Progenitor cell of endocrine pancreas (in vitro differentiated cells): ENCODE results near the gene STIMATE. TPM values are rescaled to one million over a fixed set of nuclear protein-coding genes. Genes with fewer than 3 reads are reported as not detected.
A peak's percentile ranks its signal among the peaks of the same experiment; 100 is the strongest.

Experiments
- DNase-seq: peaks from one replicate; pipeline ENCODE4 v3.0.0; 2021; ENCODE audit warnings: low spot score; ENCODE audit not compliant: unreplicated experiment
- H3K27ac Mint-ChIP-seq: 2 replicates; pipeline ENCODE4 v1.8.0; 2021; ENCODE audit warnings: mild to moderate bottlenecking, moderate library complexity, mixed read lengths
- H3K27me3 Mint-ChIP-seq: 2 replicates; pipeline ENCODE4 v1.8.0; 2021; ENCODE audit warnings: mixed read lengths
- H3K36me3 Mint-ChIP-seq: 2 replicates; pipeline ENCODE4 v1.8.0; 2022; ENCODE audit warnings: mixed read lengths; ENCODE audit not compliant: insufficient read depth
- H3K4me1 Mint-ChIP-seq: 2 replicates; pipeline ENCODE4 v1.8.0; 2021; ENCODE audit warnings: low read depth, mixed read lengths
- H3K4me3 Mint-ChIP-seq: 2 replicates; pipeline ENCODE4 v1.8.0; 2021; ENCODE audit warnings: low read depth, mild to moderate bottlenecking, moderate library complexity, mixed read lengths
- H3K9me3 Mint-ChIP-seq: 2 replicates; pipeline ENCODE4 v1.8.0; 2021; ENCODE audit warnings: low read depth, mixed read lengths
- CTCF ChIP-seq: fragments of 200-600 bp; sonication (generic); IDR thresholded peaks from one replicate; pipeline ENCODE4 v1.5.0; 2021; ENCODE audit warnings: antibody characterized with exemption, mild to moderate bottlenecking; ENCODE audit not compliant: unreplicated experiment
- total RNA-seq: library from RNA; stranded (reverse); gene quantifications from 2 replicates; pipeline ENCODE4 v1.2.1, GENCODE V29; 2021

The STIMATE gene
- total RNA-seq, 1 donor from 2014 or later, result 17.4 TPM

- DNase-seq, result no peak
- Mint-ChIP-seq H3K27ac (no peak overlapping the region), H3K9me3 (no peaks in the 10 kb centered on the region), H3K27me3 (no peaks in the 10 kb centered on the region), H3K4me3 (no peak overlapping the region), H3K36me3 (no peaks in the 10 kb centered on the region), H3K4me1 (peaks cover 22% of the 10 kb centered on the region)
- no peak for TF ChIP-seq CTCF
Measured at GRCh38 chr3:52894756-52895155, 2.6 kb downstream of the STIMATE start.

GRCh38 chr3:52893723-52894122 lies 3.6 kb downstream of the STIMATE start:
- no peak overlapping the region for H3K27ac Mint-ChIP-seq
- no peak for DNase-seq
- no peak overlapping the region for H3K4me3 Mint-ChIP-seq
- peaks cover 22% of the 10 kb centered on the region for H3K4me1 Mint-ChIP-seq
- H3K27me3 Mint-ChIP-seq, result no peaks in the 10 kb centered on the region
- TF ChIP-seq CTCF, result no peak
- H3K9me3 Mint-ChIP-seq, result no peaks in the 10 kb centered on the region
- no peaks in the 10 kb centered on the region for H3K36me3 Mint-ChIP-seq

- no peak for TF ChIP-seq CTCF
- DNase-seq, result no peak
- peaks cover 21% of the 10 kb centered on the region for H3K4me1 Mint-ChIP-seq
- no peak overlapping the region for H3K27ac Mint-ChIP-seq
- no peak overlapping the region for H3K4me3 Mint-ChIP-seq
- H3K9me3 Mint-ChIP-seq, result no peaks in the 10 kb centered on the region
- no peaks in the 10 kb centered on the region for H3K27me3 Mint-ChIP-seq
- H3K36me3 Mint-ChIP-seq, result no peaks in the 10 kb centered on the region
Measured at GRCh38 chr3:52892625-52893311, 4.6 kb downstream of the STIMATE start.

- DNase-seq, result no peak
- no peaks in the 10 kb centered on the region for H3K27me3 Mint-ChIP-seq
- H3K36me3 Mint-ChIP-seq, result no peaks in the 10 kb centered on the region
- H3K27ac Mint-ChIP-seq, result no peak overlapping the region
- H3K4me3 Mint-ChIP-seq, result no peak overlapping the region
- no peaks in the 10 kb centered on the region for H3K9me3 Mint-ChIP-seq
- TF ChIP-seq CTCF, result no peak
- H3K4me1 Mint-ChIP-seq, result peaks cover 21% of the 10 kb centered on the region
Measured at GRCh38 chr3:52892290-52892624, 5.1 kb downstream of the STIMATE start.

- Mint-ChIP-seq H3K27me3 (no peaks in the 10 kb centered on the region), H3K4me3 (no peak overlapping the region), H3K27ac (peak overlapping the region; percentile 68), H3K4me1 (peaks cover 19% of the 10 kb centered on the region), H3K36me3 (peaks cover 2% of the 10 kb centered on the region), H3K9me3 (no peaks in the 10 kb centered on the region)
- no peak for TF ChIP-seq CTCF
- no peak for DNase-seq
Measured at GRCh38 chr3:52891615-52892081, 5.7 kb downstream of the STIMATE start.
